Activated CD8-positive, alpha-beta memory T cell treated with anti-CD3 and anti-CD28 coated beads, Interleukin-2, amount 50 U/mL, for 24 hours (primary cell): Measurements from ENCODE around the gene TTC12.

Source experiments
- DNase-seq: peaks from one replicate; pipeline ENCODE4 v3.0.0-alpha.2; 2020; ENCODE audit errors: extremely low read depth

Gene TTC12

GRCh38 chr11:113324250-113324649 is 9.9 kb downstream of the TTC12 start:
- no peak for DNase-seq

GRCh38 chr11:113329725-113330124 is 15.3 kb downstream of the TTC12 start:
- DNase-seq: no peak

GRCh38 chr11:113331441-113331840 is 17.1 kb downstream of the TTC12 start:
- no peak for DNase-seq

GRCh38 chr11:113332023-113332422 is 17.6 kb downstream of the TTC12 start:
- DNase-seq: no peak

GRCh38 chr11:113332638-113333329 is 18.4 kb downstream of the TTC12 start:
- DNase-seq: no peak

GRCh38 chr11:113334183-113334582 is 19.8 kb downstream of the TTC12 start:
- no peak for DNase-seq

GRCh38 chr11:113338730-113339129 is 24.3 kb downstream of the TTC12 start:
- no peak for DNase-seq

- no peak for DNase-seq
These were observed 25.7 kb downstream of the TTC12 start for GRCh38 chr11:113339929-113340589.

- no peak for DNase-seq
These were observed 27.2 kb downstream of the TTC12 start for GRCh38 chr11:113341388-113342165.

- DNase-seq: no peak
These were observed 31.6 kb downstream of the TTC12 start for GRCh38 chr11:113345978-113346377.

GRCh38 chr11:113349528-113349927 is 35.1 kb downstream of the TTC12 start:
- DNase-seq: no peak

GRCh38 chr11:113350336-113351067 is 36.1 kb downstream of the TTC12 start:
- DNase-seq: no peak

GRCh38 chr11:113351068-113351450 is 36.7 kb downstream of the TTC12 start:
- no peak for DNase-seq

GRCh38 chr11:113351480-113351879 is 37.1 kb downstream of the TTC12 start:
- no peak for DNase-seq

GRCh38 chr11:113356203-113356602 is 41.8 kb downstream of the TTC12 start:
- no peak for DNase-seq

GRCh38 chr11:113363406-113363805 is 49.0 kb downstream of the TTC12 start:
- no peak for DNase-seq

- no peak for DNase-seq
These were observed 49.7 kb downstream of the TTC12 start for GRCh38 chr11:113363996-113364641.

GRCh38 chr11:113365895-113366294 is 51.5 kb downstream of the TTC12 start:
- no peak for DNase-seq

GRCh38 chr11:113369411-113369810 is 55.0 kb downstream of the TTC12 start:
- no peak for DNase-seq

GRCh38 chr11:113370634-113371033 is 56.3 kb downstream of the TTC12 start:
- DNase-seq: no peak

GRCh38 chr11:113372309-113372708 is 57.9 kb downstream of the TTC12 start:
- DNase-seq: no peak

GRCh38 chr11:113373306-113373705 is 58.9 kb downstream of the TTC12 start:
- no peak for DNase-seq
